ENCODE results near the gene POLD4.

The POLD4 gene

GRCh38 chr11:67387518-67387917 lies 34.2 kb upstream of the POLD4 start:
- DNase-seq = no peak

- DNase-seq = no peak
Observed at GRCh38 chr11:67387069-67387468, 33.7 kb upstream of the POLD4 start.

GRCh38 chr11:67384851-67385366 lies 31.6 kb upstream of the POLD4 start:
- peak; percentile 68 for DNase-seq

- DNase-seq = peak; percentile 70
Observed at GRCh38 chr11:67382276-67383136, 29.2 kb upstream of the POLD4 start.

- DNase-seq = no peak
Observed at GRCh38 chr11:67381244-67381972, 28.1 kb upstream of the POLD4 start.

- peak; percentile 52 for DNase-seq
Observed at GRCh38 chr11:67379061-67380058, 26.0 kb upstream of the POLD4 start.

- DNase-seq = no peak
Observed at GRCh38 chr11:67378544-67378943, 25.2 kb upstream of the POLD4 start.

GRCh38 chr11:67376873-67377808 lies 23.8 kb upstream of the POLD4 start:
- DNase-seq = no peak

GRCh38 chr11:67376063-67376820 lies 22.9 kb upstream of the POLD4 start:
- no peak for DNase-seq

- no peak for DNase-seq
Observed at GRCh38 chr11:67375320-67376055, 22.1 kb upstream of the POLD4 start.

GRCh38 chr11:67374571-67375281 lies 21.4 kb upstream of the POLD4 start:
- DNase-seq = peak; percentile 66

- DNase-seq = peak; percentile 96
Observed at GRCh38 chr11:67373648-67374570, 20.6 kb upstream of the POLD4 start.

- peak; percentile 66 for DNase-seq
Observed at GRCh38 chr11:67372993-67373647, 19.8 kb upstream of the POLD4 start, which contains the start of gene CLCF1. Gene CLCF1 (minus strand): TSS chr11:67373598. CDS start chr11:67373539, 59 bp downstream.

- no peak for DNase-seq
Observed at GRCh38 chr11:67372321-67372992, 19.1 kb upstream of the POLD4 start.

- no peak for DNase-seq
Observed at GRCh38 chr11:67371911-67372320, 18.6 kb upstream of the POLD4 start.

- DNase-seq = peak; percentile 56
Observed at GRCh38 chr11:67371189-67371910, 18.0 kb upstream of the POLD4 start.

All from fibroblast of skin of right quadriceps (primary cell).